ENCODE results near the gene WNT16. TPM values are rescaled to one million over a fixed set of nuclear protein-coding genes. Genes with fewer than 3 reads are reported as not detected.

The WNT16 gene
- total and polyA plus RNA-seq, 2 experiments from 2014 or later = 0.45 to 0.73 TPM

GRCh38 chr7:121352323-121352722 lies 23.5 kb downstream of the WNT16 start (continued):
- TF ChIP-seq, protein P1, sequence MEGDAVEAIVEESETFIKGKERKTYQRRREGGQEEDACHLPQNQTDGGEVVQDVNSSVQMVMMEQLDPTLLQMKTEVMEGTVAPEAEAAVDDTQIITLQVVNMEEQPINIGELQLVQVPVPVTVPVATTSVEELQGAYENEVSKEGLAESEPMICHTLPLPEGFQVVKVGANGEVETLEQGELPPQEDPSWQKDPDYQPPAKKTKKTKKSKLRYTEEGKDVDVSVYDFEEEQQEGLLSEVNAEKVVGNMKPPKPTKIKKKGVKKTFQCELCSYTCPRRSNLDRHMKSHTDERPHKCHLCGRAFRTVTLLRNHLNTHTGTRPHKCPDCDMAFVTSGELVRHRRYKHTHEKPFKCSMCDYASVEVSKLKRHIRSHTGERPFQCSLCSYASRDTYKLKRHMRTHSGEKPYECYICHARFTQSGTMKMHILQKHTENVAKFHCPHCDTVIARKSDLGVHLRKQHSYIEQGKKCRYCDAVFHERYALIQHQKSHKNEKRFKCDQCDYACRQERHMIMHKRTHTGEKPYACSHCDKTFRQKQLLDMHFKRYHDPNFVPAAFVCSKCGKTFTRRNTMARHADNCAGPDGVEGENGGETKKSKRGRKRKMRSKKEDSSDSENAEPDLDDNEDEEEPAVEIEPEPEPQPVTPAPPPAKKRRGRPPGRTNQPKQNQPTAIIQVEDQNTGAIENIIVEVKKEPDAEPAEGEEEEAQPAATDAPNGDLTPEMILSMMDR (conservative IDR thresholded peaks at IDR 0.05; ENCODE audit: low read depth in 2 of 2) = no peak

GRCh38 chr7:121355574-121355973 lies 26.8 kb downstream of the WNT16 start:
- no peak overlapping the region for H3K27ac Mint-ChIP-seq
- TF ChIP-seq, protein P2, sequence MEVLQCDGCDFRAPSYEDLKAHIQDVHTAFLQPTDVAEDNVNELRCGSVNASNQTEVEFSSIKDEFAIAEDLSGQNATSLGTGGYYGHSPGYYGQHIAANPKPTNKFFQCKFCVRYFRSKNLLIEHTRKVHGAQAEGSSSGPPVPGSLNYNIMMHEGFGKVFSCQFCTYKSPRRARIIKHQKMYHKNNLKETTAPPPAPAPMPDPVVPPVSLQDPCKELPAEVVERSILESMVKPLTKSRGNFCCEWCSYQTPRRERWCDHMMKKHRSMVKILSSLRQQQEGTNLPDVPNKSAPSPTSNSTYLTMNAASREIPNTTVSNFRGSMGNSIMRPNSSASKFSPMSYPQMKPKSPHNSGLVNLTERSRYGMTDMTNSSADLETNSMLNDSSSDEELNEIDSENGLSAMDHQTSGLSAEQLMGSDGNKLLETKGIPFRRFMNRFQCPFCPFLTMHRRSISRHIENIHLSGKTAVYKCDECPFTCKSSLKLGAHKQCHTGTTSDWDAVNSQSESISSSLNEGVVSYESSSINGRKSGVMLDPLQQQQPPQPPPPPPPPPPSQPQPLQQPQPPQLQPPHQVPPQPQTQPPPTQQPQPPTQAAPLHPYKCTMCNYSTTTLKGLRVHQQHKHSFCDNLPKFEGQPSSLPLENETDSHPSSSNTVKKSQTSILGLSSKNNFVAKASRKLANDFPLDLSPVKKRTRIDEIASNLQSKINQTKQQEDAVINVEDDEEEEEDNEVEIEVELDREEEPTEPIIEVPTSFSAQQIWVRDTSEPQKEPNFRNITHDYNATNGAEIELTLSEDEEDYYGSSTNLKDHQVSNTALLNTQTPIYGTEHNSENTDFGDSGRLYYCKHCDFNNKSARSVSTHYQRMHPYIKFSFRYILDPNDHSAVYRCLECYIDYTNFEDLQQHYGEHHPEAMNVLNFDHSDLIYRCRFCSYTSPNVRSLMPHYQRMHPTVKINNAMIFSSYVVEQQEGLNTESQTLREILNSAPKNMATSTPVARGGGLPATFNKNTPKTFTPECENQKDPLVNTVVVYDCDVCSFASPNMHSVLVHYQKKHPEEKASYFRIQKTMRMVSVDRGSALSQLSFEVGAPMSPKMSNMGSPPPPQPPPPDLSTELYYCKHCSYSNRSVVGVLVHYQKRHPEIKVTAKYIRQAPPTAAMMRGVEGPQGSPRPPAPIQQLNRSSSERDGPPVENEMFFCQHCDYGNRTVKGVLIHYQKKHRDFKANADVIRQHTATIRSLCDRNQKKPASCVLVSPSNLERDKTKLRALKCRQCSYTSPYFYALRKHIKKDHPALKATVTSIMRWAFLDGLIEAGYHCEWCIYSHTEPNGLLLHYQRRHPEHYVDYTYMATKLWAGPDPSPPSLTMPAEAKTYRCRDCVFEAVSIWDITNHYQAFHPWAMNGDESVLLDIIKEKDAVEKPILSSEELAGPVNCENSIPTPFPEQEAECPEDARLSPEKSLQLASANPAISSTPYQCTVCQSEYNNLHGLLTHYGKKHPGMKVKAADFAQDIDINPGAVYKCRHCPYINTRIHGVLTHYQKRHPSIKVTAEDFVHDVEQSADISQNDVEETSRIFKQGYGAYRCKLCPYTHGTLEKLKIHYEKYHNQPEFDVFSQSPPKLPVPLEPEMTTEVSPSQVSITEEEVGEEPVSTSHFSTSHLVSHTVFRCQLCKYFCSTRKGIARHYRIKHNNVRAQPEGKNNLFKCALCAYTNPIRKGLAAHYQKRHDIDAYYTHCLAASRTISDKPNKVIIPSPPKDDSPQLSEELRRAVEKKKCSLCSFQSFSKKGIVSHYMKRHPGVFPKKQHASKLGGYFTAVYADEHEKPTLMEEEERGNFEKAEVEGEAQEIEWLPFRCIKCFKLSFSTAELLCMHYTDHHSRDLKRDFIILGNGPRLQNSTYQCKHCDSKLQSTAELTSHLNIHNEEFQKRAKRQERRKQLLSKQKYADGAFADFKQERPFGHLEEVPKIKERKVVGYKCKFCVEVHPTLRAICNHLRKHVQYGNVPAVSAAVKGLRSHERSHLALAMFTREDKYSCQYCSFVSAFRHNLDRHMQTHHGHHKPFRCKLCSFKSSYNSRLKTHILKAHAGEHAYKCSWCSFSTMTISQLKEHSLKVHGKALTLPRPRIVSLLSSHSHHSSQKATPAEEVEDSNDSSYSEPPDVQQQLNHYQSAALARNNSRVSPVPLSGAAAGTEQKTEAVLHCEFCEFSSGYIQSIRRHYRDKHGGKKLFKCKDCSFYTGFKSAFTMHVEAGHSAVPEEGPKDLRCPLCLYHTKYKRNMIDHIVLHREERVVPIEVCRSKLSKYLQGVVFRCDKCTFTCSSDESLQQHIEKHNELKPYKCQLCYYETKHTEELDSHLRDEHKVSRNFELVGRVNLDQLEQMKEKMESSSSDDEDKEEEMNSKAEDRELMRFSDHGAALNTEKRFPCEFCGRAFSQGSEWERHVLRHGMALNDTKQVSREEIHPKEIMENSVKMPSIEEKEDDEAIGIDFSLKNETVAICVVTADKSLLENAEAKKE (CRISPR knock-in tag; IDR thresholded peaks at IDR 0.05) = no peak
- TF ChIP-seq CREB1 (CRISPR knock-in tag; IDR thresholded peaks at IDR 0.05; ENCODE audit: low read depth) = no peak
- no peak for TF ChIP-seq STAT1 (IDR thresholded peaks at IDR 0.05; ENCODE audit: unreplicated experiment)
- no peak for TF ChIP-seq NANOG (IDR thresholded peaks at IDR 0.05; ENCODE audit: borderline replicate concordance)
- TF ChIP-seq EZH2phosphoT487 (IDR thresholded peaks at IDR 0.05; ENCODE audit: unreplicated experiment) = no peak
- TF ChIP-seq, protein P1 (conservative IDR thresholded peaks at IDR 0.05; ENCODE audit: low read depth in 2 of 2) = no peak
- no peak for TF ChIP-seq ZNF114 (CRISPR knock-in tag; IDR thresholded peaks at IDR 0.05)
- TF ChIP-seq JUNB (IDR thresholded peaks at IDR 0.05; ENCODE audit: unreplicated experiment) = no peak
- TF ChIP-seq ZNF331 (CRISPR knock-in tag; IDR thresholded peaks at IDR 0.05; ENCODE audit: low read depth) = no peak
- TF ChIP-seq, protein P3, sequence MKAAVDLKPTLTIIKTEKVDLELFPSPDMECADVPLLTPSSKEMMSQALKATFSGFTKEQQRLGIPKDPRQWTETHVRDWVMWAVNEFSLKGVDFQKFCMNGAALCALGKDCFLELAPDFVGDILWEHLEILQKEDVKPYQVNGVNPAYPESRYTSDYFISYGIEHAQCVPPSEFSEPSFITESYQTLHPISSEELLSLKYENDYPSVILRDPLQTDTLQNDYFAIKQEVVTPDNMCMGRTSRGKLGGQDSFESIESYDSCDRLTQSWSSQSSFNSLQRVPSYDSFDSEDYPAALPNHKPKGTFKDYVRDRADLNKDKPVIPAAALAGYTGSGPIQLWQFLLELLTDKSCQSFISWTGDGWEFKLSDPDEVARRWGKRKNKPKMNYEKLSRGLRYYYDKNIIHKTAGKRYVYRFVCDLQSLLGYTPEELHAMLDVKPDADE (IDR thresholded peaks at IDR 0.05) = no peak
- TF ChIP-seq EZH2 (IDR thresholded peaks at IDR 0.05; ENCODE audit: low read depth, unreplicated experiment) = no peak
- no peak for TF ChIP-seq POLR2AphosphoS5 (IDR thresholded peaks at IDR 0.05; ENCODE audit: low read depth)

More at GRCh38 chr7:121355574-121355973, 26.8 kb downstream of the WNT16 start:
- ATAC-seq = no peak
- Histone ChIP-seq H3K36me3 (ENCODE audit: insufficient read depth) (peaks cover 3% of the 10 kb centered on the region; the same call in 1 of the 2 replicates), H3K4me2 (no peak overlapping the region), H3K79me2 (replicated peaks; ENCODE audit: insufficient read depth) (no peaks in the 10 kb centered on the region), H3F3A (replicated peaks; ENCODE audit: low read depth) (no peaks in the 10 kb centered on the region), H3K4me3 (no peak overlapping the region), H2AFZ (no peak overlapping the region), H4K20me1 (replicated peaks; ENCODE audit: insufficient read depth) (no peaks in the 10 kb centered on the region), H3K4me1 (ENCODE audit: insufficient read depth) (peaks cover 19% of the 10 kb centered on the region), H3K27me3 (ENCODE audit: insufficient read depth) (no peaks in the 10 kb centered on the region), H3K27ac (ENCODE audit: low read depth) (no peak overlapping the region), H3K9me2 (ENCODE audit: insufficient read depth) (no peaks in the 10 kb centered on the region)
- peaks cover 16% of the 10 kb centered on the region for H3K4me1 Mint-ChIP-seq
- no peak overlapping the region for H3K4me3 Mint-ChIP-seq
- DNase-seq (ENCODE audit: low spot score) = no peak
- no peaks in the 10 kb centered on the region for H3K27me3 Mint-ChIP-seq (ENCODE audit: insufficient read depth, low read depth, poor library complexity)
- H3K9me3 Mint-ChIP-seq = no peaks in the 10 kb centered on the region
- peaks cover 25% of the 10 kb centered on the region; the same call in 2 of the 3 replicates for H3K36me3 Mint-ChIP-seq (ENCODE audit: low read depth)
